Sigmoid colon (tissue), 4 donors: ENCODE measurements around the gene CDY1.
"Not testable (repeated sequence)": the region's sequence is repeated elsewhere in the genome, so short reads cannot be mapped to it uniquely, and the experiment has no call there.

Experiments
- CTCF ChIP-seq, 4 experiments: fragments of 450-650 bp in 3 of 4; fragments of 200-600 bp in 1 of 4; IDR thresholded peaks; one replicate each; pipeline ENCODE4 v1.5.1; 2016 to 2019; ENCODE audit warnings: antibody characterized with exemption in 4 of 4, mild to moderate bottlenecking in 3 of 4, moderate library complexity in 2 of 4
- POLR2A ChIP-seq, 2 donors: fragments of 450-650 bp; IDR thresholded peaks; one replicate each; pipeline ENCODE4 v1.6.1; 2016; ENCODE audit warnings: antibody characterized with exemption in 2 of 2, mild to moderate bottlenecking in 2 of 2, moderate library complexity in 2 of 2
- POLR2AphosphoS5 ChIP-seq, 4 donors: sonication (generic); formaldehyde crosslinking; IDR thresholded peaks; one replicate each; pipeline ENCODE4 v1.6.1; 2017; ENCODE audit warnings: antibody characterized with exemption in 4 of 4

GRCh38 chrY:25639852-25640251, 17.9 kb downstream of the CDY1 start:
- TF ChIP-seq POLR2A, CTCF, POLR2AphosphoS5 (IDR thresholded peaks at IDR 0.05): not testable (repeated sequence)
